ENCODE measurements around the gene MSMP. TPM values are rescaled to one million over a fixed set of nuclear protein-coding genes. Genes with fewer than 3 reads are reported as not detected.

MSMP gene
- not detected for polyA plus RNA-seq (2013, experiment 1 of 2; ENCODE audit: insufficient read length)
- not detected for polyA plus RNA-seq (2013, experiment 2 of 2; ENCODE audit: insufficient read length)

DNA sequence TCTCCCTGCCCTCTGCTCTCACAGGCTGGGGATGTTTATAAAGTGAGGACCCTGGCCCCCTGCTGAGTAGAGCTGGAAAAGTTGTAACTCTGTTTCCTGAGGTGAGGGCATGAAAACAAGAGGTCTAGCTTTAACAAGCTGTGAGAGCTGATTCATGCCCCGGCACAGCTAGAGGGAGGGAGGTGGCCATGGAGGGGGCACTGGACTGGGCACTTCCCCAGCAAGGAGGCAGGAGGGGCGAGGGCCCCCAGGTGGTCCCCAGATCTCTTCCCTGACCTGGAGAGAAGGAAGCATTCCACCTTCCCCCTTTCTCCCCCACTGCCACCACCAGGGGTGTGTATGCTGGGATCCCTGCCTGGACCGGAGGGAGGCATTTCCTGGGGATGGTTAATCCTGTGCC is at the start of gene MSMP:
Gene MSMP, minus strand, starts transcription at position 13 of the 400 bp plus-strand sequence. CDS start 147 bp downstream, outside the sequence.
- no peak for DNase-seq

DNA sequence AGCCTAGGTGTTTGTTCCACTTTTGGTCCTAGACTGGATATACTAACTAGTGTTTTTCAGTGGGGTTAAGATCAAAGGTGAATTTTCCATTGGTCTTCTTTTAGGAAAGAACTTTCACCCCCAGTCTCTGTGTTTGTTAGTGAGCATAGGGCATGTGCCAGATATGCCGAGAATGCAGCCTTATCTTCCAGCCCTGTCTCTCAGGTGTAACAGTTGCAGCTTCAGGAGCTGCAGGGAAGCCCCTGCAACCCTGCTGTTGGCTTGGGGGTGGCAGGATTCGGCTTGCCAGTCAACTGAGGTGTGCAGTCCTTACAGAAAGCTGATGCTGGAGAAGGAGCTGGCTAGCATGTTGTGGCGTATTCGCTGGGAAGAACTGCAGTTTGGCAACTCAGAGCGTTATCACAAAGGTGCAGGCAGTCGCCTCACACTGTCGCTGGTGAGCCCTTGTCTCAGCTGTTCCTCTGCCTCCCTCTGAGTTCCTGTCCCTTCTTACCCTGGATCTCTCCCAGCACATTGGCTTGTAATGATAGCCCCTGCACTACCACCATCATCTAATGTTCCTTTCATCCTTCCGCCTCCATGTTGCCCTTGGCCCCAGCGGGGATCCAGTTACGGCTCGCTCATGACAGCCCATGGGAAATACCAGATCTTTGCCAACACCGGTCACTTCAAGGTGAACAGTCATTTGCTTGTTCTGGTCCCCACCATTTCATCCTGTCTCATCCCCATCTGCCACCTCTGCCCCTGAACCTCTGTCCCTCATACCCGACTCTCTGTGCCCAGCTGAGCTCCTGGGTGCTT is 47.5 kb upstream of the MSMP start:
- DNase-seq, result no peak

GRCh38 chr9:35800530-35800929 is 46.5 kb upstream of the MSMP start:
- DNase-seq, result no peak

DNA sequence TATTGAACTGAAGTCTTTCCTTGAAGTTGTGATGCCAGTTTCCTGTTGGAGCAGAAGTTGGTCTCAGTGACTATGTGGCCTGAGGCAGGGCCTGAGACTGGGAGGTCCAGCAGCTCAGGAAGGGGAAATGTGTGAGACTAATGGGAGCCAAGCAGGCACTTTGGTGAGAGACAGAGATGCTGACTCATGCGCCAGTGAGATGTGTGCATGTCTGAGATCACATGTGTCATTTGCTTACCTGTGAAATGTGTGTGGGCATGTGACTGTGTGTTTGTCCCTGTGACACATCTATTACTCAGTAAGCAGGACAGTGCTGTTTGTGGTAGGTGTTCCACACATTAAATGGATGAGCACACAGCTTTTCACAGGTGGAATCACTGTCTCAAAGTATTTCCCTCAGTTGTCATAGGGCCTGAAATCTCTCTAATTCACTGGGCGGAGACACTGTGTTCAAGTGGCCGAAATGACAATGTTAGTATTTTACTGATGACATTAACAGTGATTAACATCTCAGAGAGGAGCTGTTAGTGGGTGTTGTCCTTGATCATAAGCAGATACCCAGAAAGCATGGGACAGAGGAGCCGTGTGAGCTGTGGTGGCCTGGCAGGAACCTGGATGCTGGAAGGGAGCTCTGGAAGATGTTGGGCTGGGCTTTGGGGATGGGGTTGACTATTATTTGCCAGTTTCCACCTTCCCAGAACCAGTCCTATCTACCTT is 44.7 kb upstream of the MSMP start:
- peak; percentile 27 for DNase-seq

DNA sequence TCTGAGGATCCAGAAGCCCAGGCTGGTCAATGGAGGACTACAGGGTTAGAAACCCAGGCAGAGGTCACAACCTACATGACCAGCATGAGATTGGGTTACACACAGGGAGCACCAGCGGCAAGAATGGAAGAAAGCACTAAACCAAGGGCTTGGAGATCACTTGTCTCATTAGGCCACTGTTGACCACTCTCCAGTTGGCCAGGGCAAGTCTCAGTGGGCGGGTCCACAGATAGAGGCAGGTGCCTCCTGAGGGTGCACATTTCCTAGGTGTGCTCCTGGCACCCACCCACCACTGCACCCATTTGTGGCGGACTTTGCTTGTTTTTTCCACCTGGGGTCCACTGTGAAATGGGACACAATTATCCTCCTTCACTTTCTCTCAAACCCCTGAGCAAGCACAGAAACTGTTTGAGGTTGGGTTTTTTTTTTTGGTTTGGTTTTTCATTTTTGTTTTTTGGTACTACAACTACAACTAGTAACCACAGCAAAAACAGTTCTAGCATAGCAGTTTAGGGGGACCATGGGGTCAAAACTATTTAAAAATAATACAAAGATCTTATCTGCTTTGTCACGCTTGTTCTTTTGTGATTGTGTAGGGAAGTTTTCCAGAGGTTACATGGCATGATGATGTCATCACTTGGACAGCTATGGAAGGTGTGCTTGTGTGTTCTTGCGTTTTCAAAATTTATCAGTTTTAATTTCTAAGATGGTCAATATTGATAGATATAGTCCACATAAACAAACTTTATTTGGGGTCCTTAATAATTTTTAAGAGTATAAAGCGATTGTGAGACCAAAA is 43.4 kb upstream of the MSMP start:
- DNase-seq, result no peak

DNA sequence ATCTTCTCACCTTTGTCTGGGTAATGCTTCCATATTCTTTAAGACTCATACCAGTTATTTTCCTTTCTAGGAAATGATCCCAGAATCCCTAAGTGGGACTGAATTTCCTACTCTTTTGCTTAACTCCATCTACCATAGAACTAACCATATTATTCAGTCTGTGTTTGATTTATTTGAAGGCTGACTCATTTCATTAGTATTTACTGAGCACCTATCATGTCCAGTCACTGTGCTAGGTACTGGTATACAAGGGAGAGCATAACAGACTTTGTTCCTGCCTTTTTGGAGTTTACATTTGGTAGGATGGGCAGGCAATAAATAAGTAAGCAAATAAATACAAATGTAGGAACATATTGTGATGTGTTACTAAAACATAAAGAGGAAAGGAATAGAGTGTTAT is 41.6 kb upstream of the MSMP start:
- no peak for DNase-seq

DNA sequence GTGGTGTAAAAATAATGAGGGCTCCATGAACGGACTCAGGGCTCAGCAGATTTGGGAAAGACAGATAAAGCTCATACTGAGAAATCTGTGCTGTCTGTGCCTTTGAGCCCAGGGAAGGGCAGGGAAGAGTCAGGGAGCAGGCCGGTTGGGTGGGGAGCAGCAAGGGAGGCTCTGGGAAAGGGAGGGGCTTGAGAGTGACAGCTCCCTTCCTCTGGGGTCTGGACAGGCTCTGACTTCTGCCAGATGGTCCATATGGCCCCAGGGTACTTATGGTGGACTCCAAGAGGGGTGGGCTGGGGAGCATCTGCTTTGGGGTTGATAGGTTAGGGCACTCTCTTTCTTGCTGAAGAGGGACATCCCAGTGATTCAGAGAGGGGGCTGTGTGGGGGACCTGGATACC is 39.4 kb upstream of the MSMP start:
- no peak for DNase-seq

DNA sequence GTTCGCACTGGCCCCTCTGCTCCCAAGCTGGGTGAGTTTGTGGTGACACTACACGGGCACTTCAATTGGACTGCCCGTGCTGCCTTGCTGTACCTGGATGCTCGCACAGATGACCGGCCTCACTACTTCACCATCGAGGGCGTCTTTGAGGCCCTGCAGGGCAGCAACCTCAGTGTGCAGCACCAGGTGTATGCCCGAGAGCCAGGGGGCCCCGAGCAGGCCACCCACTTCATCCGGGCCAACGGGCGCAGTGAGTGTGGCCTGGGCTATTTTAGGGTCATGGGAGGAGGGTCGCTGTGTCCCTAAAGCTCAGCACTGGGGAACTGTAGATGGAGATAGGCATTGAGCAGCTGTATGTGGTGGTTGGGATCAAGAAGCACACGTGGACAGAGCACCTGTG is 38.8 kb upstream of the MSMP start:
- DNase-seq, result no peak

DNA sequence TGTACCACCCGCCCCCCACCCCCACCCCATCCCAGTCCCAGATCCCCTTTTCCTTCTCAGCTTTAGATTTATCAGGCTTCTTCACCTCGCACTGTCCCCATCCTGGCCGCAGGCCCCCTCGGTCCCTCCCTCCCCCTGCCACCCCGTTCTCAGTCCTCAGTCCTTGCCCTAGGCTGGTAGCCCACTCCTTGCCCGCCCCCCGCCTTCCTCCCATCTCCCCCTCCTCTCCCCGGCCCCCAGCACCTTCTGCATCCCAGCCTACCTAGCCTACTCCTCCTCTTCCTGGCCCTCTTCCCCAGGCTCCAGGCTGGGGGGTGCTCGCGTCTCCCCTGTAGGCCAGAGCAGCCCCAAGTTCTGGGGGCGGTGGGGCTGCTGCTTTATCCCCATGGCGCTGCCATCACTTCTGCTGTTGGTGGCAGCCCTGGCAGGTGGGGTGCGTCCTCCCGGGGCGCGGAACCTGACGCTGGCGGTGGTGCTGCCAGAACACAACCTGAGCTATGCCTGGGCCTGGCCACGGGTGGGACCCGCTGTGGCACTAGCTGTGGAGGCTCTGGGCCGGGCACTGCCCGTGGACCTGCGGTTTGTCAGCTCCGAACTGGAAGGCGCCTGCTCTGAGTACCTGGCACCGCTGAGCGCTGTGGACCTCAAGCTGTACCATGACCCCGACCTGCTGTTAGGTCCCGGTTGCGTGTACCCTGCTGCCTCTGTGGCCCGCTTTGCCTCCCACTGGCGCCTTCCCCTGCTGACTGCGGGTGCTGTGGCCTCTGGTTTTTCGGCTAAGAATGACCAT is 38.1 kb upstream of the MSMP start:
- no peak for DNase-seq

DNA sequence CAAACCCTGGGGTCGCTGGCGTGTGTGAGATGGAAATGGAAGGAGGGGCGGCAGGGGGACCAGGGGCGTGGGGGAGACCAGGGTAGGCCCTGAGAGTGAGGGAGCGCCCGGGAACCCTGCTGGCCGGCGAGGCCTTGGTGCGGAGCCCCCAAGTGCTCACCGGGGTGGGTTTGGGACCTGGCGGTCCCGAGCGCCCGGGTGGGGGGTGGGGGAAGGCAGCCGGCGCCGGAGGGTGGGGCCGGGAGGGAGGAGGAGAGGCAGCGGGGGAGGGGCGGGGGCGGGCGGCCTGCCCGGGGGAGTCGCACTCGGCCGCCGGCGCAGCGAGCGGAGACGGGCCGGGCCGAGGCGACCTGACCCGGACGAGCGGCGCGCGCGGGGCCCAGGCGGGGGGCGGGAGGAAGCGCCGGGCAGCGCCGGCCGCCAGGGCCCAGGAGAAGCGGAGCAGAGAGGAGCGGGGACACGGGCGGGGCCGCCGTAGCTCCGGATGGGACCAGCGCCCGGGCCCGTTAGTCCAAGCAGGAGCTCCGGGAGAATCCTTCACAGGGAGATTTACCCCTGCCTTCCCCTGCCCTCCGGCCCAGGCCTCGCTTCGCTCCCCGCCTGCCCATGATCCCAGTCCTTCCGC is 37.3 kb upstream of the MSMP start, which contains the start of gene NPR2:
Gene NPR2, plus strand, starts transcription at position 295 of the 625 bp plus-strand sequence. CDS start 818 bp downstream, outside the sequence.
- peak; percentile 38 for DNase-seq

DNA sequence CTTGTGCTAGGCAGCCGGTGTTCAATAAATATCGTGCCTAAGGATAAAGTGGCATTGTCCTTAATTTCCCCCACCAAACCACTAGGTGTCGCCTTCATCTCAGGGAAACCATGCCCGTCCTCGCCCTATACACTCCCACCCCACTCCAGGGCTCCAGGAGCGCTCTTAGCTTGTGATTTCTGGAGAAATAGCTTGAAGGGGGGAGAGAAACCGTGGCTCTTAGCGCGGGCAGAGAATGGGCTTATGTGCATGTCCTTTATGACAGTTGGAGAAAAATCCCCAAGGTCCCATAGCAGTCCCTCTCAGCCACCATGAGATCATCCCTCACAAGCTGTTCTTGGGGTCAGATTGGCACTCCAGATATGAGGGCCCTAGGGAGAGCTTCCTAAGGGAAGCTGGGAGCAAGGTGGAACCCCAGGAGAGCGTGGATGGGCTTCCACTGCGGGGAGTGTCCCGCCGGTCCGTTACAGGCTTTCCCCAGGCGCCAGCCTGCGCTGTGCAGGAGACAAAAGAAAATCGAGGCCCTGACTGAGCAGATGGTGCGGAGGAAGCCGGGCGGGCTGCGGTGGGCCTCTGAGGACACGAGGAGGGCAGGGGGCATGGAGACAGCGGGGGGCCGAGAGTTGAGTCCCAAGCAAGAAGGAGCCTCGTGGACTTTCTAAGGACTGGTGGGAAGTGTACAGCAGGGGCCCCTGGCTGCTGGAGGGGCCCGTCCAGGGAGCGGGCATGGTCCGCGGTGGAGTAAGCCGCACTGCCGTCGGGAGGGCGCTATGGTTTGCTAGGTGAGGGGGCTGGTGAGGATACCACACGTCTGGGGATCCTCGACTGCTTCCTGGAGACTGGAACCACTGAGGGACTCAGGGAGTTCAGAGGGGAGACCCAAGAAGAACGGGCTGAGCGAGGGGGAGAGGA is 36.6 kb upstream of the MSMP start:
- DNase-seq, result peak; percentile 87

DNA sequence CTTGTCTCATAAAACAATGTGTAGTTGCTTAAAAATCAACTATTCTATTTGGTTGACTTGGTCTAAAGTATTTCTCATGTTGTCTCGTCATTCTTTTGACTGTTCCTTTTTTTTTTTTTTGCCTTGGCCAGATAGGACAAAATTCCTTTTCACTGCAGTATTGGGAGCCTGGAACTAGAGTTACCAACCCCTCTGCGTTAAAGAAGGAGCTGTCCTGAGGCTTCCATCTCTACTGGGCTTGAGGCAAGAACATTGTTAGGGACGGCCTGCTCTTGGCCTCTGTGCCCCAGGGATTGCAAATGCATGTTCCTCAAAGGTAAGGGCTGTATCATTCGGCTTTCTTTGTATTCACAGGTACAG is 35.9 kb upstream of the MSMP start:
- no peak for DNase-seq

DNA sequence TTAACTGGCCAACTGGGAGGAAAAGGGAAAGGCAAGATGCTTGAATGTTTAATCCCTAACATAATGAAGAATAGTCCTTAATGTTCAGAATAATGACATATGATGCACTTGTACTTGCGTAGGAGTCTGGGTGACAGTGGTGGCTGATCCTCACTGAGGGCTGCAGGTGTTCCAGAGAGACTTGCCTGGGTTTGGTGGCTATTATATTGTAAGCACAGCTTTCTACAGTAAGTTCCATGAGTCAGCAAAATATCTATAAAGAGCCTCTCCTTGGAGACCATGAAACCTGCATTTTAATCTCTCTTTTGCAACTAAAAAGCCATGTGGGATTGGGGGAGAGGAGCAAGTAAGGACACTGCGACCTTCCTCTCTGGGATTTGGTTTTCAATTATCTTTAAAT is 35.5 kb upstream of the MSMP start:
- DNase-seq, result no peak

GRCh38 chr9:35783418-35783817 is 29.3 kb upstream of the MSMP start:
- DNase-seq, result no peak

DNA sequence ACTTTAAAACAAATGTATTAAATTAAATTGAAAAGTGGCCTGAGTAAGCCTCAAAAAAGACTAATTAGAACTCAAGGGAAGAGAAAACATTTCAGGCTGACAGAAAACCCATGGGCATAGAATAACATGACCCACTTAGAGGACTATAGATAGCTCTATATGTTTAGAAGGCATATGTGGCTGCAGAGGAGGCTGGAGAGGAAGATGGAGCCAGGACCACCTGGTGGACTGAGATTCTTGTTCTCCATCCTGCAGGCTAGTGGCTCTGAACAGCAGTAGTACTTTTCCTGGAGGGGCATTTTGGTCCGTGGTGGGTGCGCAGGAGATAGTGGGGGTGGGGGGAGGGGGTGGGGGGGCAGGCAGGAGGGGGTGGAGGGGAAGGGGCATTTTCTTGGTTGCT is 27.0 kb upstream of the MSMP start:
- DNase-seq, result no peak

DNA sequence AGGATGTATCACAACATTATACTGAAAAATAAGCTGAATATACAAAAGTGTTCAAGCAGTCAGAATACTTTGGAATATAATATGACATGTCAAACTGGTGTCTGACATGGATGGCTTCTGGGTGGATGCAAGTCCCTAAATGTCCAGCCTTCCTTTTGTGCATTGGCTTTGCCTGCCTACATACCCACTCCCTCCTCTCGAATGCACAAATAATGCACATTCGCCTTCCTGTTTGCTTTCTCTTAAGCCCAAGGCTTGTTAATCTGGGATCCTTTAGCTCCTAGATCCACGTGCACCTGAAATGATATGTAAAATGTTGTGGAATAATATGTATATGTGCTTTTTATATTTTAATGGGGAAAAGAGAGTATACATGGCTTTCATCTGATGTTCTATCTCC is 24.4 kb upstream of the MSMP start:
- no peak for DNase-seq

- no peak for DNase-seq
Observed at GRCh38 chr9:35776018-35776417, 21.9 kb upstream of the MSMP start.

GRCh38 chr9:35774907-35775635 is 21.0 kb upstream of the MSMP start:
- no peak for DNase-seq

GRCh38 chr9:35771943-35772342 is 17.9 kb upstream of the MSMP start:
- DNase-seq, result no peak

GRCh38 chr9:35771534-35771933 is 17.5 kb upstream of the MSMP start:
- no peak for DNase-seq
